Putamen (tissue), 1 donor: ENCODE results near the gene JPH3.

Experiments used
- DNase-seq: peaks from one replicate; pipeline ENCODE4 v3.0.0-alpha.2; 2016; ENCODE audit warnings: low spot score

The JPH3 gene

DNA sequence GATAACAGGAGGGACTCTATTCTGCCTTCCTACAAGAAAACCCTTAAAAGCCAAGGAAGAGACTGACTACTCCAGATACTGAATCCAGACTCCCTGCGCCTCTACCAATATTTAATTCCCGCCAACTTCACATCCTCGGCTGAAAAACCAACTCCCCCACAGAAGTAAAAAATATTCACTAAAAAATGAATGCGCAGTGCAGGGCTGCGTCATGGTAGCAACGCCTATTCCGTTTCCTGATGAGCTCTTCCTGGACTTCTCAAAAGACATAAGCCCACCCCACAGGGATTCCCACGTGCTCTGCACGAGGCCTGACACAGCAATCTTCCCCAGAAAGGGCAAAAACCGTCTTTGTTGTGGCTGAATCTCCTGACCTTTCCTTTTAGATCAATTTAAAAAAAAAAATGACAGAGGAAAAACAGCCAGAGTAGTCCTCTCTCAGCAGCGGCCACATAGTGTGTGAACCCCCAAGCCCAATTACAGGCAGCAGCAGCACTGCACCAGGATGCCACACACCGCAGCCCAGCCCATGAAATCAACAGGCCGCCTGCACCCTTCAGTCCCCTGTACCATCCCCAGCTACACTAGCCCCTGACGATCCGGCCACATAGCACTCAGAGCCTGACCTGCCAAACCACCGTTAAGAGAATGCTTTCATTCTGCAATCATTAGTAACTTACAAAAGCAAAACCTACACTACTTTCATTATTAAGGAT lies 139.6 kb downstream of the JPH3 start:
- peak; percentile 44 for DNase-seq

DNA sequence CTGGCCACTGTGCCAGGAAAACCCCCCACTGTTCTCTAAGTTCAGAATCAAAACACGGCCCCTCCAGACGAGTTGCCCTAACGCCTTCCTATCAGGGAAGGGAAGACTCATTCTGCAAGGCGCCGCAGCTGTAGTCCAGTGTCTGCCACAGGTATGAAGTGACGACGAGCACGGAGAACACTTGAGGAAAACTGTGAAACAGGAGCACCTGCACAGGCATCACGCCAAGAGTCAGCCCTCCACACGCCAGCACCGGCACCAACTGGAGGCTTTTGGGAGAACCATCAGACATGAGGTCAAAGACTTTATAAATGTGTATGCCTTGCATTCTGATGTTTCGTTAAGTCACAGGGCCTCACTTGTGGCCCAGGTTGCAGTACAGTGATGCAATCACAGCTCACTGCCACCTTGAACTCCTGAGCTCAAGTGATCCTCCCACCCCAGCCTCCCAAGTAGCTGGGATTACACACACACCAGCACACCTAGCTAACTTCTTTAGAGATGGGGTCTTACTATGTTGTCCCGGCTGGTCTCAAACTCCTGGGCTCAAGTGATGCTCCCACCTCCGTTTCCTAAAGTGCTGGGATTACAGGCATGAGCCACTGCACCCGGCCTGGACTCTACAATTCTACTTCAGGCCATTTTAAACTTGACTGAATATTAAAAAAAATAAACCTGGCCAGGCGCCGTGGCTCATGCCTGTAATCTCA lies 140.6 kb downstream of the JPH3 start:
- DNase-seq, result no peak

DNA sequence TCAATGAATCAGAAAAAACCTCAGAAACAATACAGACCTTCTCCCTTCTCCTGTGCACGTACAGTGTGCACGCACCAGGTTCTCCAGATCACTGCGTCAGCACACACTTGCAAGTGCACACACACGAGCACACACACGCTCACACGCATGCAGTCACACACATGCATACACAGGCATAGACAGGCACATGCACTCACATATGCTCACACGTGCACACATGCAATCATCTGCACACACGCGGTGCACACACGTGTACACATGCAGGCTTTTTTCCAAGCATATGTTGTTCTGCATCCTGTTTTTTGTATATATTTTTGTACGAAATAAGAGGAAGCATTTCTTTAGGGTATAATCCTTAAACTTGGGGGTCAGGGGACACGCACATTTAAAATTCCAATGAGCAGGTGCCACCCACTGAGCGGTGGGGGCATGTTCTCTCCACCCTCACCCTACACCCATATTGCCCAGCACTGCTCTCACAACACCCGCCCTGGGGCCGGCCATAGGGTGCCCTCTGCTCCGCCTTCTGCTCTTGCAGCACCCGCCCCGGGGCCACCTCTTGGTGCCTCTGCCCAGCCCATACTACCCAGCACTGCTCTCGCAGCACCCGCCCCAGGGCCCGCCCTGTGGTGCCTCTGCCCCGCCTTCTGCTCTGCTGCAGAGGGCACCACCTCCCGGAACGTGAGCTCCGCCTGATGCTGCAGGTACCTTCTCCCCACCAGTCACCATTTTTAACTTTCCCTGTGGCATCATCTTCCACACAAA lies 142.6 kb downstream of the JPH3 start:
- DNase-seq, result no peak

DNA sequence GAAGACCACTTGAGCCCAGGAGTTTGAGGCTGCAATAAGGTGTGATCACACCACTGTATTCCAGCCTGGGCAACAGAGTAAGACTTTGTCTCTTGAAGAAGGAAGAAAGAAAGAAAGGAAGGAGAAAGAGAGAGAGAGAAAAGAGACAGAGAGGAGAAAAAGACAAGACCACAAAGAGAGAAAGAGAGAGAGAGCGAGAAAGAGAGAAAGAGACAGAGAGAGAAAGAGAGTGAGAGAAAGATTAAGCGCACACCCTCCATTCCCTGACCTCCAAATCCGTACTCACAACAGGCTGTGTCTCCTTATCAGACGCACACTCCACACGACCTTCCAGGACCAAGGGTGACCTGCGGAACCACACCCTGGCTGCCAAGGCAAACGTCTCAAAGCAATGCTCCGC lies 143.9 kb downstream of the JPH3 start:
- DNase-seq, result no peak
